PFSK-1 (cell line): ENCODE results near the gene TNNT3.

Experiments used
- POLR2AphosphoS5 ChIP-seq: IDR thresholded peaks from 2 replicates; pipeline ENCODE4 v1.6.1; 2012; ENCODE audit warnings: low read depth, mild to moderate bottlenecking, control low read depth, low read length, moderate library complexity
- REST ChIP-seq, 2 experiments: IDR thresholded peaks; 2 replicates each; pipeline versions ENCODE4 v1.6.1 to v1.8.0; 2011 to 2012; ENCODE audit warnings: low read depth in 2 of 2, low read length in 2 of 2, control low read depth in 1 of 2, inconsistent platforms in 1 of 2, mild to moderate bottlenecking in 1 of 2, moderate library complexity in 1 of 2; ENCODE audit not compliant: insufficient read depth in 1 of 2
- TAF1 ChIP-seq: IDR thresholded peaks from 2 replicates; pipeline ENCODE4 v1.6.1; 2012; ENCODE audit warnings: low read length, control low read depth, borderline replicate concordance; ENCODE audit not compliant: insufficient read depth

- TF ChIP-seq TAF1 (no peak), REST (IDR thresholded peaks at IDR 0.05; ENCODE audit: insufficient read depth in 1 of 2, low read depth in 2 of 2, low read length in 2 of 2) (no peak), POLR2AphosphoS5 (no peak)
Observed at GRCh38 chr11:1978720-1979473, 59.4 kb downstream of the TNNT3 start.
